Natural killer cell (primary cell): ENCODE measurements around the gene CDK13. TPM values are rescaled to one million over a fixed set of nuclear protein-coding genes. Genes with fewer than 3 reads are reported as not detected.

Experiments used
- ATAC-seq, 3 donors: fragments of 150-1000 bp in 2 of 3; fragments of 200-7000 bp in 1 of 3; cut with Tn5 transposase; 1 replicate in 1 of 3; 2 replicates in 2 of 3; pipeline ENCODE4 v1.10.0; 2021; ENCODE audit warnings: mild to moderate bottlenecking in 2 of 3, moderate library complexity in 2 of 3
- DNase-seq, 2 donors: peaks; one replicate each; pipeline versions ENCODE4 v3.0.0 to v3.0.0-alpha.2; 2013 to 2021; ENCODE audit warnings: mixed read lengths in 1 of 2
- H3K27ac ChIP-seq: one replicate; pipeline ENCODE4 v1.5.1; 2013; ENCODE audit warnings: mild to moderate bottlenecking, low read length
- H3K27me3 ChIP-seq: one replicate; pipeline ENCODE4 v1.6.1; 2013; ENCODE audit warnings: low read length; ENCODE audit not compliant: control insufficient read depth, insufficient read depth
- H3K36me3 ChIP-seq: one replicate; pipeline ENCODE4 v1.6.1; 2013; ENCODE audit warnings: low read length; ENCODE audit not compliant: control insufficient read depth, insufficient read depth
- H3K4me1 ChIP-seq: one replicate; pipeline ENCODE4 v1.6.1; 2013; ENCODE audit warnings: low read length; ENCODE audit not compliant: control insufficient read depth, insufficient read depth
- H3K4me3 ChIP-seq: one replicate; pipeline ENCODE4 v1.5.1; 2013; ENCODE audit warnings: low read length
- H3K9me3 ChIP-seq: one replicate; pipeline ENCODE4 v1.6.1; 2013; ENCODE audit warnings: low read length; ENCODE audit not compliant: control insufficient read depth, insufficient read depth
- H3K27ac Mint-ChIP-seq, 2 donors: one replicate each; pipeline ENCODE4 v1.8.0; 2022; ENCODE audit warnings: mild to moderate bottlenecking in 2 of 2, mixed read lengths in 2 of 2, moderate library complexity in 1 of 2
- H3K27me3 Mint-ChIP-seq, 2 donors: one replicate each; pipeline ENCODE4 v1.8.0; 2022; ENCODE audit warnings: low read depth in 2 of 2, mixed read lengths in 2 of 2
- H3K36me3 Mint-ChIP-seq: one replicate; pipeline ENCODE4 v1.8.0; 2022; ENCODE audit warnings: mixed read lengths
- H3K4me1 Mint-ChIP-seq, 2 donors: one replicate each; pipeline ENCODE4 v1.8.0; 2022; ENCODE audit warnings: mixed read lengths in 2 of 2
- H3K4me3 Mint-ChIP-seq: one replicate; pipeline ENCODE4 v1.8.0; 2022; ENCODE audit warnings: mild to moderate bottlenecking, moderate library complexity, mixed read lengths
- H3K9me3 Mint-ChIP-seq, 2 donors: one replicate each; pipeline ENCODE4 v1.8.0; 2022; ENCODE audit warnings: mixed read lengths in 2 of 2
- CTCF ChIP-seq: fragments of 200-600 bp; IDR thresholded peaks from one replicate; pipeline ENCODE4 v1.8.0; 2022; ENCODE audit warnings: antibody characterized with exemption
- WGBS: methylation state at CpG from one replicate; pipeline ENCODE4 v1.1.7; 2013; ENCODE audit warnings: missing lambda C conversion rate; ENCODE audit not compliant: insufficient coverage; 5-methylcytosine and 5-hydroxymethylcytosine counted together
- intact Hi-C: fragments of 100-400 bp; cut with micrococcal nuclease; formaldehyde crosslinking; loops from one replicate; pipeline ENCODE4 v1.14.2; 2022
- total RNA-seq, 4 donors: library from RNA; stranded (reverse); fragments of 120-200 nt in 1 of 4; gene quantifications; one replicate each; pipeline versions ENCODE4 v1.2.3 to v1.2.4, GENCODE V29; 2013 to 2022

The CDK13 gene
- total RNA-seq, 3 donors from 2014 or later (not counting 1 experiment from before 2014, with no cell fraction given), result 149 to 179 (median 163) TPM

GRCh38 chr7:40059057-40059456, 109.0 kb downstream of the CDK13 start:
- TF ChIP-seq CTCF, result no peak
- Histone ChIP-seq H3K4me1 (no peaks in the 10 kb centered on the region), H3K27ac (no peak overlapping the region), H3K9me3 (no peaks in the 10 kb centered on the region), H3K27me3 (no peaks in the 10 kb centered on the region), H3K4me3 (no peak overlapping the region), H3K36me3 (peaks cover 18% of the 10 kb centered on the region)
- H3K27me3 Mint-ChIP-seq, result no peaks in the 10 kb centered on the region
- DNase-seq (no peak), ATAC-seq (no peak)
- WGBS, result over 99% methylated on average over 6 of the region's 6 CpGs
- H3K9me3 Mint-ChIP-seq, result no peaks in the 10 kb centered on the region
- peak overlapping the region in 1 of 2 donors; percentile 37 for H3K27ac Mint-ChIP-seq
- intact Hi-C loops, result no loop called here
- H3K4me3 Mint-ChIP-seq, result no peak overlapping the region
- no peaks in the 10 kb centered on the region for H3K36me3 Mint-ChIP-seq
- peaks cover 16 to 17% of the 10 kb centered on the region in 2 donors for H3K4me1 Mint-ChIP-seq

DNA sequence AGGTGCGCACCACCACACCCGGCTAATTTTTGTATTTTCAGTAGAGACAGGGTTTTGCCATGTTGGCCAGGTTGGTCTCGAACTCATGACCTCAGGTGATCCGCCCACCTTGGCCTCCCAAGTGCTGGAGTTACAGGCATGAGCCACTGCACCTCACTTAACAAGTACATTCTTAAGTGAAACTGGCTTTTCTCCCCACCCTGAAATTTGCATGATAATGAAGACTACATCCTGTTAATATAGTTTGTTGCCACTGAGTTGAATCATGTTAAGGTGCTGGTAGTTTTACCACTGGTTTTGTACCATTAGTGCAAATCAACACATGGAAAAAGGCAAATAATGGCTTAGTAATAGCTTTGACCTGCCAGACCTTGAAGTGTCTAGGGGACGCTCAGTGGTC, 122.2 kb downstream of the CDK13 start:
- peaks cover 0 to 3% of the 10 kb centered on the region in 2 donors for H3K4me1 Mint-ChIP-seq
- no peak for TF ChIP-seq CTCF
- H3K4me1 ChIP-seq, result no peaks in the 10 kb centered on the region
- DNase-seq (no peak), ATAC-seq (no peak)
- H3K27me3 ChIP-seq, result no peaks in the 10 kb centered on the region
- H3K9me3 ChIP-seq, result no peaks in the 10 kb centered on the region
- no peak overlapping the region for H3K4me3 ChIP-seq
- H3K36me3 ChIP-seq, result peaks cover 5% of the 10 kb centered on the region
- peak overlapping the region in 1 of 2 donors; percentile 16 for H3K27ac Mint-ChIP-seq
- intact Hi-C loops, result no loop called here
- H3K36me3 Mint-ChIP-seq, result no peaks in the 10 kb centered on the region
- H3K27me3 Mint-ChIP-seq, result no peaks in the 10 kb centered on the region
- no peak overlapping the region for H3K4me3 Mint-ChIP-seq
- no peaks in the 10 kb centered on the region for H3K9me3 Mint-ChIP-seq
- 95% methylated on average over 5 of the region's 5 CpGs for WGBS
- no peak overlapping the region for H3K27ac ChIP-seq

- intact Hi-C loops, result no loop called here
- Mint-ChIP-seq H3K9me3 (no peaks in the 10 kb centered on the region), H3K27ac (peak overlapping the region in 1 of 2 donors; percentile 16), H3K4me1 (peaks cover 0 to 3% of the 10 kb centered on the region in 2 donors), H3K4me3 (no peak overlapping the region), H3K36me3 (no peaks in the 10 kb centered on the region), H3K27me3 (no peaks in the 10 kb centered on the region)
- Histone ChIP-seq H3K9me3 (no peaks in the 10 kb centered on the region), H3K4me3 (no peak overlapping the region), H3K27me3 (no peaks in the 10 kb centered on the region), H3K27ac (no peak overlapping the region), H3K36me3 (peaks cover 6% of the 10 kb centered on the region), H3K4me1 (no peaks in the 10 kb centered on the region)
- ATAC-seq, result no peak
- TF ChIP-seq CTCF, result no peak
- DNase-seq, result no peak
- 97% methylated on average over 2 of the region's 2 CpGs for WGBS
These were observed 123.2 kb downstream of the CDK13 start for GRCh38 chr7:40073239-40073638.

DNA sequence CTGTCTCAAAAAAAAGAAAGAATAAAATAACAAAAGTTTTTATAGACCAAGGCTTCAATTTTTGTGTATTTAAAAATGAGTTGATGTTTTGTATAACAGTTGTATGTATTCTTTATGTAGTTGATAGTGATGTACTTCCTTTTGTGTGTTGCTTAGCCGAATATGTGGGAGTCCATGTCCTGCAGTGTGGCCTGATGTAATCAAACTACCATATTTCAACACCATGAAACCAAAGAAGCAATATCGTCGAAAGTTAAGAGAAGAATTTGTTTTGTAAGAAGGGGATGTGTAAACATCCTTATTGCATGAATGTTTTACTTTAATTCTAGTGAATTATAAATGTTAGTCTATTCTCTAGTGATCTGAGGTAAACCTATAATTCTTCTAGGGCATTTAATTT, 127.8 kb downstream of the CDK13 start:
- H3K4me1 ChIP-seq, result no peaks in the 10 kb centered on the region
- no peak for DNase-seq
- ATAC-seq, result no peak

More for the DNA sequence above, 127.8 kb downstream of the CDK13 start:
- no peaks in the 10 kb centered on the region for H3K9me3 ChIP-seq
- no peak overlapping the region for H3K27ac ChIP-seq
- no peak overlapping the region for H3K27ac Mint-ChIP-seq
- no peak overlapping the region for H3K4me3 Mint-ChIP-seq
- TF ChIP-seq CTCF, result no peak
- intact Hi-C loops, result no loop called here
- peaks cover 0 to 3% of the 10 kb centered on the region in 2 donors for H3K4me1 Mint-ChIP-seq
- WGBS, result no CpG with 5 or more reads among the region's 3 CpGs
- H3K4me3 ChIP-seq, result no peak overlapping the region
- H3K27me3 ChIP-seq, result no peaks in the 10 kb centered on the region
- H3K36me3 ChIP-seq, result peaks cover 14% of the 10 kb centered on the region
- H3K36me3 Mint-ChIP-seq, result no peaks in the 10 kb centered on the region
- H3K9me3 Mint-ChIP-seq, result no peaks in the 10 kb centered on the region
- no peaks in the 10 kb centered on the region for H3K27me3 Mint-ChIP-seq
